HEK293 (cell line): ENCODE data around the gene TRPV6.

Experiments used
- CTCF ChIP-seq: fragments of 450-650 bp; formaldehyde crosslinking; IDR thresholded peaks from 2 replicates; pipeline ENCODE4 v1.5.1; 2016; ENCODE audit warnings: missing biosample characterization, missing genetic modification characterization
- ZBTB11 ChIP-seq: fragments of 450-650 bp; formaldehyde crosslinking; conservative IDR thresholded peaks from 2 replicates; pipeline ENCODE4 v1.5.1; 2016; ENCODE audit warnings: low read depth, missing biosample characterization, missing genetic modification characterization
- ZNF121 ChIP-seq: fragments of 450-650 bp; formaldehyde crosslinking; IDR thresholded peaks from 2 replicates; pipeline ENCODE4 v1.5.1; 2016; ENCODE audit warnings: missing biosample characterization, missing genetic modification characterization
- ZNF837 ChIP-seq: fragments of 450-650 bp; formaldehyde crosslinking; IDR thresholded peaks from 2 replicates; pipeline ENCODE4 v1.5.1; 2016; ENCODE audit warnings: missing biosample characterization, missing genetic modification characterization

GRCh38 chr7:142880876-142881505, 4.6 kb downstream of the TRPV6 start:
- TF ChIP-seq ZNF837 (tag by site-specific recombination): no peak
- no peak for TF ChIP-seq ZBTB11 (tag by site-specific recombination)
- TF ChIP-seq ZNF121 (tag by site-specific recombination): no peak
- peak; percentile 10; the same call in 1 of the 2 replicates for TF ChIP-seq CTCF (tag by site-specific recombination)
